HepG2 (cell line): ENCODE measurements around the gene OSR1. TPM values are rescaled to one million over a fixed set of nuclear protein-coding genes. Genes with fewer than 3 reads are reported as not detected.

Experiments
- ATAC-seq: fragments of 200-7000 bp; cut with Tn5 transposase; 3 replicates; pipeline ENCODE4 v1.9.1; 2020; ENCODE audit warnings: mild to moderate bottlenecking, moderate library complexity
- BruUV-seq: library from RNA; stranded (reverse); fragments of 400-500 nt; replicated peaks from 2 replicates; lab custom pipeline; 2021; lab: Mats Ljungman, UMichigan
- CTCF ChIA-PET: fragments of 300-600 bp; formaldehyde crosslinking; extraction: SDS; loops from one replicate; lab custom pipeline; 2021; ENCODE audit warnings: low total read pairs, inconsistent platforms, low intra/inter-chr PET ratio; lab: Yijun Ruan, JAX
- POLR2A ChIA-PET: fragments of 350-600 bp; sonication (Branson Sonifier 250); formaldehyde crosslinking; loops from one replicate; lab custom pipeline; 2020; ENCODE audit warnings: antibody characterized with exemption, inconsistent platforms; lab: Yijun Ruan, JAX
- DNase-seq: peaks from one replicate; pipeline ENCODE4 v3.0.0-alpha.2; 2015; ENCODE audit warnings: low spot score
- FAIRE-seq: peaks from 3 replicates; lab custom pipeline; 2011; peaks lifted over from hg19 to GRCh38; lab: Jason Lieb, UNC
- H2AFZ ChIP-seq: one replicate; pipeline ENCODE4 v1.6.1; 2011; ENCODE audit warnings: low read length, inconsistent platforms
- H3K27ac ChIP-seq: fragments of 300-600 bp; 3 replicates; pipeline ENCODE4 v1.8.0; 2011; ENCODE audit warnings: mixed run types, mild to moderate bottlenecking, mixed read lengths, low read length, inconsistent platforms; ENCODE audit not compliant: insufficient read depth; ENCODE audit errors: extremely low read length
- H3K27me3 ChIP-seq, 2 experiments: fragments of 200-600 bp in 1 of 2; 2 replicates in 1 of 2; 3 replicates in 1 of 2; pipeline versions ENCODE4 v1.6.0 to v1.8.0; 2011; ENCODE audit warnings: low read length in 2 of 2, mild to moderate bottlenecking in 2 of 2, moderate library complexity in 2 of 2, inconsistent platforms in 1 of 2; ENCODE audit not compliant: insufficient read depth in 2 of 2, control insufficient read depth in 1 of 2
- H3K36me3 ChIP-seq, 2 experiments: fragments of 200-600 bp in 1 of 2; replicated peaks in 1 of 2; 2 replicates in 1 of 2; 3 replicates in 1 of 2; pipeline versions ENCODE4 v1.5.1 to v1.8.0; 2011; ENCODE audit warnings: low read length in 2 of 2, inconsistent platforms in 1 of 2; ENCODE audit not compliant: insufficient read depth in 2 of 2, control insufficient read depth in 1 of 2
- H3K4me1 ChIP-seq: 2 replicates; pipeline ENCODE4 v1.5.1; 2012; ENCODE audit warnings: low read length, inconsistent platforms; ENCODE audit not compliant: insufficient read depth
- H3K4me2 ChIP-seq: 2 replicates; pipeline ENCODE4 v1.6.0; 2011; ENCODE audit warnings: low read depth, low read length, inconsistent platforms
- H3K4me3 ChIP-seq, 3 experiments: fragments of 200-600 bp in 1 of 3; sonication (generic), shearing (Covaris generic) in 1 of 3; replicated peaks in 1 of 3; 2 replicates each; pipeline ENCODE4 v1.5.1; 2011 to 2016; ENCODE audit warnings: low read length in 3 of 3, inconsistent platforms in 2 of 3, low read depth in 2 of 3, mild to moderate bottlenecking in 2 of 3, control low read depth in 1 of 3, mixed read lengths in 1 of 3; ENCODE audit not compliant: insufficient read depth in 1 of 3
- H3K79me2 ChIP-seq: one replicate; pipeline ENCODE4 v1.6.1; 2011; ENCODE audit warnings: low read length, inconsistent platforms; ENCODE audit not compliant: insufficient read depth
- H3K9ac ChIP-seq: 2 replicates; pipeline ENCODE4 v1.6.0; 2011; ENCODE audit warnings: mild to moderate bottlenecking, low read depth, low read length, inconsistent platforms; ENCODE audit not compliant: insufficient read depth
- H3K9me3 ChIP-seq: 2 replicates; pipeline ENCODE4 v1.5.1; 2012; ENCODE audit warnings: mild to moderate bottlenecking, low read length
- H4K20me1 ChIP-seq: 2 replicates; pipeline ENCODE4 v1.6.0; 2011; ENCODE audit warnings: inconsistent platforms, mild to moderate bottlenecking, low read length, moderate library complexity; ENCODE audit not compliant: insufficient read depth
- AHR ChIP-seq: IDR thresholded peaks from 2 replicates; pipeline ENCODE4 v1.6.1; 2018; ENCODE audit warnings: missing genetic modification reagents, missing compliant biosample characterization
- ATF7-NPFF ChIP-seq: sonication (generic); formaldehyde crosslinking; IDR thresholded peaks from 2 replicates; pipeline ENCODE4 v1.8.1; 2023; ENCODE audit warnings: mild to moderate bottlenecking, low read depth, missing genetic modification reagents, moderate library complexity
- CHCHD3 ChIP-seq: sonication (generic); formaldehyde crosslinking; IDR thresholded peaks from 2 replicates; pipeline ENCODE4 v1.8.0; 2022; ENCODE audit warnings: mild to moderate bottlenecking, missing genetic modification reagents, moderate library complexity
- KLF12 ChIP-seq: sonication (generic); formaldehyde crosslinking; IDR thresholded peaks from 2 replicates; pipeline ENCODE4 v1.4.0; 2020; ENCODE audit warnings: missing genetic modification reagents, borderline replicate concordance
- MYNN ChIP-seq: sonication (generic); formaldehyde crosslinking; IDR thresholded peaks from 2 replicates; pipeline ENCODE4 v1.4.0; 2020; ENCODE audit warnings: mild to moderate bottlenecking, low read depth, missing genetic modification reagents
- ZFP62 ChIP-seq: sonication (generic); formaldehyde crosslinking; IDR thresholded peaks from 2 replicates; pipeline ENCODE4 v1.4.0; 2020; ENCODE audit warnings: missing genetic modification reagents
- ZFX ChIP-seq: sonication (generic); formaldehyde crosslinking; IDR thresholded peaks from 2 replicates; pipeline ENCODE4 v1.4.0; 2020; ENCODE audit warnings: mild to moderate bottlenecking, low read depth, missing genetic modification reagents, moderate library complexity
- ZNF263 ChIP-seq: sonication (generic); formaldehyde crosslinking; IDR thresholded peaks from 2 replicates; pipeline ENCODE4 v1.4.0; 2020; ENCODE audit warnings: missing genetic modification reagents
- ZNF382 ChIP-seq: sonication (generic); formaldehyde crosslinking; IDR thresholded peaks from 2 replicates; pipeline ENCODE4 v1.5.0; 2020; ENCODE audit warnings: missing genetic modification reagents, mild to moderate bottlenecking, borderline replicate concordance
- WGBS: methylation state at CpG from one replicate; pipeline ENCODE4 v1.1.6; 2017; ENCODE audit warnings: low lambda C conversion rate; 5-methylcytosine and 5-hydroxymethylcytosine counted together
- in situ Hi-C: cut with HindIII; loops from 2 replicates; pipeline ENCODE4 v1.10.0; 2017; ENCODE audit warnings: low pct_unique_long_range_greater_than_20kb; ENCODE audit not compliant: extremely low pct_ligation_motif_present
- intact Hi-C: fragments of 100-400 bp; cut with micrococcal nuclease; formaldehyde crosslinking; loops from one replicate; pipeline ENCODE4 v1.10.0; 2022; ENCODE audit not compliant: unreplicated experiment
- polyA plus RNA-seq, 8 experiments: library from polyadenylated mRNA; depleted of rRNA in 3 of 8; stranded (reverse) in 7 of 8; unstranded in 1 of 8; fragments of >200 nt; fragmentation: Illumina TruSeq in 4 of 8; extraction: Trizol in 4 of 8; gene quantifications; 2 replicates each; pipeline versions ENCODE4 v1.2.1 to v1.2.3, GENCODE V29; 2011 to 2016; ENCODE audit warnings: low read depth in 4 of 8, missing spikeins in 1 of 8, mixed read lengths in 1 of 8; ENCODE audit not compliant: insufficient read depth in 1 of 8
- total RNA-seq, 5 experiments: library from RNA; depleted of rRNA; stranded (reverse); fragments of >200 nt; fragmentation: Illumina TruSeq; extraction: Trizol; gene quantifications; 2 replicates each; pipeline ENCODE4 v1.2.3, GENCODE V29; 2016; ENCODE audit warnings: low read depth in 1 of 5
- TF ChIP-seq, protein P1 (sequence below): sonication (generic); formaldehyde crosslinking; IDR thresholded peaks from 2 replicates; pipeline ENCODE4 v1.4.0; 2020; ENCODE audit warnings: missing genetic modification reagents, borderline replicate concordance
- TF ChIP-seq, protein P2 (sequence below): sonication (generic); formaldehyde crosslinking; IDR thresholded peaks from 2 replicates; pipeline ENCODE4 v1.4.0; 2020; ENCODE audit warnings: missing genetic modification reagents, mild to moderate bottlenecking, borderline replicate concordance
- TF ChIP-seq, protein P3 (sequence below): IDR thresholded peaks from 2 replicates; pipeline ENCODE4 v1.6.1; 2016; ENCODE audit warnings: missing compliant biosample characterization, missing genetic modification reagents, borderline replicate concordance
- TF ChIP-seq, protein P4 (sequence below): sonication (generic); formaldehyde crosslinking; IDR thresholded peaks from 2 replicates; pipeline ENCODE4 v1.4.0; 2020; ENCODE audit warnings: missing genetic modification reagents, borderline replicate concordance

Gene OSR1
- total and polyA plus RNA-seq, 2 of the 13 experiments (the other 11 are each of a cell fraction or from before 2014, with no cell fraction given) = 0.63 to 1.1 TPM

DNA sequence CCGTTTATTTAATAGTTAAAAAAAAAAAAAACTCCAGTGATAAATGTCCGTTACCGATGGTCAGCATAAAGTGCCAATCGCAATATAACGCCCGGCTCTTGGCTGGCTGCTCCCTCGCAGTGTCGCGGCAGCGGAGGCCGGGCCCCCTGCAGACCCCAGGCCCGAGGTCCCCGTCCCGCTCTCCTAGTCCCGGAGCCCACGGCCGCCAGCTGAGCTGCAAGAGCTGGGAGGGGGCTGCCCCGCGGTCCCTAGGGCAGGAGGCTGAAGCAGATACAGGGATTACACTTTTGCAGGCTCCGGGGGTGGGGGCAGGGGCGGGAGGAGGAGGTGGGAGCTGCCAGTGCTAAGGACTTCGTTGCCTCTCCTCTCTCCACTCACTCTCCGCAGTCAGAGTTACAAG lies 6.9 kb downstream of the OSR1 start:
- Histone ChIP-seq H3K36me3 (no peaks in the 10 kb centered on the region), H2AFZ (no peak overlapping the region), H3K9ac (no peak overlapping the region), H3K4me2 (no peak overlapping the region), H3K9me3 (no peaks in the 10 kb centered on the region), H3K79me2 (peaks cover 12% of the 10 kb centered on the region), H4K20me1 (no peaks in the 10 kb centered on the region), H3K4me1 (peaks cover 20% of the 10 kb centered on the region), H3K4me3 (no peak overlapping the region), H3K27me3 (no peaks in the 10 kb centered on the region; a peak in 1 of 5 replicates), H3K27ac (no peak overlapping the region)
- 83% methylated on average over 23 of the region's 23 CpGs for WGBS
- in situ Hi-C loops (no loop called here), intact Hi-C loops (no loop called here)
- CTCF ChIA-PET = interaction anchor here (1.0 kb wide), 1 partner anchor 11 kb away, joined by 3 read pairs; no protein-coding TSS in a partner anchor
- DNase-seq (no peak), ATAC-seq (no peak), FAIRE-seq (no peak)
- no TSS peak for BruUV-seq
- POLR2A ChIA-PET = no interaction called here
- TF ChIP-seq MYNN (no peak), ZFX (no peak), ZNF382 (no peak), AHR (CRISPR knock-in tag) (no peak), CHCHD3 (CRISPR knock-in tag) (no peak), KLF12 (CRISPR knock-in tag) (no peak), ZNF263 (CRISPR knock-in tag) (no peak), ATF7-NPFF (CRISPR knock-in tag) (no peak), ZFP62 (no peak)
- TF ChIP-seq, protein P1, sequence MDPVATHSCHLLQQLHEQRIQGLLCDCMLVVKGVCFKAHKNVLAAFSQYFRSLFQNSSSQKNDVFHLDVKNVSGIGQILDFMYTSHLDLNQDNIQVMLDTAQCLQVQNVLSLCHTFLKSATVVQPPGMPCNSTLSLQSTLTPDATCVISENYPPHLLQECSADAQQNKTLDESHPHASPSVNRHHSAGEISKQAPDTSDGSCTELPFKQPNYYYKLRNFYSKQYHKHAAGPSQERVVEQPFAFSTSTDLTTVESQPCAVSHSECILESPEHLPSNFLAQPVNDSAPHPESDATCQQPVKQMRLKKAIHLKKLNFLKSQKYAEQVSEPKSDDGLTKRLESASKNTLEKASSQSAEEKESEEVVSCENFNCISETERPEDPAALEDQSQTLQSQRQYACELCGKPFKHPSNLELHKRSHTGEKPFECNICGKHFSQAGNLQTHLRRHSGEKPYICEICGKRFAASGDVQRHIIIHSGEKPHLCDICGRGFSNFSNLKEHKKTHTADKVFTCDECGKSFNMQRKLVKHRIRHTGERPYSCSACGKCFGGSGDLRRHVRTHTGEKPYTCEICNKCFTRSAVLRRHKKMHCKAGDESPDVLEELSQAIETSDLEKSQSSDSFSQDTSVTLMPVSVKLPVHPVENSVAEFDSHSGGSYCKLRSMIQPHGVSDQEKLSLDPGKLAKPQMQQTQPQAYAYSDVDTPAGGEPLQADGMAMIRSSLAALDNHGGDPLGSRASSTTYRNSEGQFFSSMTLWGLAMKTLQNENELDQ = no peak
- TF ChIP-seq, protein P2, sequence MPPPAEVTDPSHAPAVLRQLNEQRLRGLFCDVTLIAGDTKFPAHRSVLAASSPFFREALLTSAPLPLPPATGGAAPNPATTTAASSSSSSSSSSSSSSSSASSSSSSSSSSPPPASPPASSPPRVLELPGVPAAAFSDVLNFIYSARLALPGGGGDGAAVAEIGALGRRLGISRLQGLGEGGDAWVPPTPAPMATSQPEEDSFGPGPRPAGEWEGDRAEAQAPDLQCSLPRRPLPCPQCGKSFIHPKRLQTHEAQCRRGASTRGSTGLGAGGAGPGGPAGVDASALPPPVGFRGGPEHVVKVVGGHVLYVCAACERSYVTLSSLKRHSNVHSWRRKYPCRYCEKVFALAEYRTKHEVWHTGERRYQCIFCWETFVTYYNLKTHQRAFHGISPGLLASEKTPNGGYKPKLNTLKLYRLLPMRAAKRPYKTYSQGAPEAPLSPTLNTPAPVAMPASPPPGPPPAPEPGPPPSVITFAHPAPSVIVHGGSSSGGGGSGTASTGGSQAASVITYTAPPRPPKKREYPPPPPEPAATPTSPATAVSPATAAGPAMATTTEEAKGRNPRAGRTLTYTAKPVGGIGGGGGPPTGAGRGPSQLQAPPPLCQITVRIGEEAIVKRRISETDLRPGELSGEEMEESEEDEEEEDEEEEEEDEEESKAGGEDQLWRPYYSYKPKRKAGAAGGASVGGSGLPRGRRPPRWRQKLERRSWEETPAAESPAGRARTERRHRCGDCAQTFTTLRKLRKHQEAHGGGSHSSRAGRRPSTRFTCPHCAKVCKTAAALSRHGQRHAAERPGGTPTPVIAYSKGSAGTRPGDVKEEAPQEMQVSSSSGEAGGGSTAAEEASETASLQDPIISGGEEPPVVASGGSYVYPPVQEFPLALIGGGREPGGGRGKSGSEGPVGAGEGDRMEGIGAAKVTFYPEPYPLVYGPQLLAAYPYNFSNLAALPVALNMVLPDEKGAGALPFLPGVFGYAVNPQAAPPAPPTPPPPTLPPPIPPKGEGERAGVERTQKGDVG (CRISPR knock-in tag) = no peak
- TF ChIP-seq, protein P3, sequence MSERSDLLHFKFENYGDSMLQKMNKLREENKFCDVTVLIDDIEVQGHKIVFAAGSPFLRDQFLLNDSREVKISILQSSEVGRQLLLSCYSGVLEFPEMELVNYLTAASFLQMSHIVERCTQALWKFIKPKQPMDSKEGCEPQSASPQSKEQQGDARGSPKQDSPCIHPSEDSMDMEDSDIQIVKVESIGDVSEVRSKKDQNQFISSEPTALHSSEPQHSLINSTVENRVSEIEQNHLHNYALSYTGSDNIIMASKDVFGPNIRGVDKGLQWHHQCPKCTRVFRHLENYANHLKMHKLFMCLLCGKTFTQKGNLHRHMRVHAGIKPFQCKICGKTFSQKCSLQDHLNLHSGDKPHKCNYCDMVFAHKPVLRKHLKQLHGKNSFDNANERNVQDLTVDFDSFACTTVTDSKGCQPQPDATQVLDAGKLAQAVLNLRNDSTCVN (CRISPR knock-in tag) = no peak
- TF ChIP-seq, protein P4, sequence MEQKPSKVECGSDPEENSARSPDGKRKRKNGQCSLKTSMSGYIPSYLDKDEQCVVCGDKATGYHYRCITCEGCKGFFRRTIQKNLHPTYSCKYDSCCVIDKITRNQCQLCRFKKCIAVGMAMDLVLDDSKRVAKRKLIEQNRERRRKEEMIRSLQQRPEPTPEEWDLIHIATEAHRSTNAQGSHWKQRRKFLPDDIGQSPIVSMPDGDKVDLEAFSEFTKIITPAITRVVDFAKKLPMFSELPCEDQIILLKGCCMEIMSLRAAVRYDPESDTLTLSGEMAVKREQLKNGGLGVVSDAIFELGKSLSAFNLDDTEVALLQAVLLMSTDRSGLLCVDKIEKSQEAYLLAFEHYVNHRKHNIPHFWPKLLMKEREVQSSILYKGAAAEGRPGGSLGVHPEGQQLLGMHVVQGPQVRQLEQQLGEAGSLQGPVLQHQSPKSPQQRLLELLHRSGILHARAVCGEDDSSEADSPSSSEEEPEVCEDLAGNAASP (CRISPR knock-in tag) = no peak
